Stimulated activated CD4-positive, alpha-beta T cell treated with anti-CD3 and anti-CD28 coated beads, Interleukin-12 subunit alpha, Interleukin-12 subunit beta, amount 100 ng/mL, for 4 hours (primary cell): ENCODE measurements around the gene LDLRAD2.
A peak's percentile ranks its signal among the peaks of the same experiment; 100 is the strongest.
"Not testable (repeated sequence)": the region's sequence is repeated elsewhere in the genome, so short reads cannot be mapped to it uniquely, and the experiment has no call there.

Experiments
- DNase-seq: peaks from one replicate; pipeline ENCODE4 v3.0.0-alpha.2; 2020

Gene LDLRAD2

GRCh38 chr1:21783679-21784603, 28.1 kb upstream of the LDLRAD2 start:
- no peak for DNase-seq

- not testable (repeated sequence) for DNase-seq
Measured at GRCh38 chr1:21785764-21786163, 26.3 kb upstream of the LDLRAD2 start.

- DNase-seq, result no peak
Measured at GRCh38 chr1:21786640-21787039, 25.4 kb upstream of the LDLRAD2 start.

GRCh38 chr1:21793104-21793503, 19.0 kb upstream of the LDLRAD2 start:
- DNase-seq, result no peak

- DNase-seq, result no peak
Measured at GRCh38 chr1:21794656-21795055, 17.4 kb upstream of the LDLRAD2 start.

- no peak for DNase-seq
Measured at GRCh38 chr1:21795075-21795474, 17.0 kb upstream of the LDLRAD2 start.

DNA sequence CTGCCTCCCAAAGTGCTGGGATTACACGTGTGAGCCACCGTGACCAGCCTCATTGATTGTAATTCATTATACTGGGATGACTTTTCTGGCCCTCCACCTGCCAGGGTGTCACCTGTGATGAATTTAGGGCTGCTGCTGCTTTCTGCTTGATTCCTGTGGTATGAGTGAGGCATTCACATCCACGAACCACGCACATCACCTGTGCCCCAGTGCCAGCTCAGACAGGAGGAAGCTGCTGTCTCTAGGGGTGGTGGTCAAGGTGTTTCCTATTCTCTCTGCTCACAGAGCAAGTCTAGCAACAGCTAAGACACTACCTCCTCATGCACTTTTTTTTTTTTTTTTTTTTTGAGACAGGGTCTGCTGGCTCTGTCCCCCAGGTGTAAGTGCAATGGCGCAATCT, 12.3 kb upstream of the LDLRAD2 start:
- no peak for DNase-seq

GRCh38 chr1:21801100-21801499, 11.0 kb upstream of the LDLRAD2 start:
- DNase-seq, result no peak

- no peak for DNase-seq
Measured at GRCh38 chr1:21804536-21804935, 7.5 kb upstream of the LDLRAD2 start.

GRCh38 chr1:21813542-21813941, 1.5 kb downstream of the LDLRAD2 start:
- no peak for DNase-seq

GRCh38 chr1:21814241-21814918, 2.3 kb downstream of the LDLRAD2 start:
- DNase-seq, result peak; percentile 24

DNA sequence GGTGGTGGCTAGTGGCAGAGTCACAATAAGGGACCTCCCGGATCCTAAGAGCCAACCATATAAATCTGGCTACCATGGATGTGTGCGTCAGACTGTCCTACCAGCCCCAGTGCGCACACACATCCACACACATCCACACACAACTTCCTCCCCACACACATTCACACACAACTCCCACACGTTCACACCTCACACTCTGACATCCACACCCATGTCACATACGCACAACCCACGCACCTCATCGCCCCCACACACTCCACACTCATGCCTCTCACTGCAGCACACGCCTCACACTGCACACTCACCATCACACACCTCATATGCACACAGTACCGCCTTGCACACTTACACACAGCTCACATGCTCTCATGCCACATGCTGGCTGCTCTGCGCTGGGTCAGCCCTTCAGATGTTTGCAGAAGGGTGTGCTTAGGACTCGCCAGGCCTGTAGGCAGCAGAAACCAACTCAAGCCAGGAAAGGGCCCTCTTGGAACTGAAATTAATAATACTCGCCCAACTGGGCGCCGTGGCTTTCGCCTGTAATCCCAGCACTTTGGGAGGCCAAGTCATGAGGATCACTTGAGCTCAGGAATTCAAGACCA, 3.0 kb downstream of the LDLRAD2 start:
- no peak for DNase-seq

DNA sequence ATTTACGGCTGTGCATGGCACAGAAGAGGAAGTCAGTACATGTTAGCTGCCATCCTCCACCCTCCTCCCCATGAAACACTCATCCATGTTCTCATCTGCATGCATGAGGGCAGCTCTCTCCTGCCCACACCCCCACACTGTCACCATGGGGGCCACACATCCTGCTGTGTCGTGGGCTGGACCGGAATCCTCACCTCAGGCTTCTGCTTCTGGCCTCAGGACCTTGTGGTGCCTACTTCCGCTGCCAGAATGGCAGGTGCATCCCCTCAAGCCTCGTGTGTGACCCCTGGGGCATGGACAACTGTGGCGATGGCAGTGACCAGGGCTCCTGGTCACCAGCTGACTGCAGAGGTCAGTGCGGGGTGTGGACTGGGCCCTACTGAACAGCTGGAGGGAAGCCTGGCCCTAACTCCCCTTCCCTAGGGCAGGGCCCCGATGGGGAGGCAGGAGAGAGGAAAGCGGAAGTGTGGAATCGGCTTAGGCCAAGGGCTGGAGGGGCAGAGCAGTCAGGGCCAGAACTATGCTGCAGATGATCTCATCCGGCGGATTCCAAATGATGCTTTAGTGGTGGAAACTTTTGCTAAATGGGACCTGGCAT, 3.8 kb downstream of the LDLRAD2 start:
- DNase-seq, result no peak

DNA sequence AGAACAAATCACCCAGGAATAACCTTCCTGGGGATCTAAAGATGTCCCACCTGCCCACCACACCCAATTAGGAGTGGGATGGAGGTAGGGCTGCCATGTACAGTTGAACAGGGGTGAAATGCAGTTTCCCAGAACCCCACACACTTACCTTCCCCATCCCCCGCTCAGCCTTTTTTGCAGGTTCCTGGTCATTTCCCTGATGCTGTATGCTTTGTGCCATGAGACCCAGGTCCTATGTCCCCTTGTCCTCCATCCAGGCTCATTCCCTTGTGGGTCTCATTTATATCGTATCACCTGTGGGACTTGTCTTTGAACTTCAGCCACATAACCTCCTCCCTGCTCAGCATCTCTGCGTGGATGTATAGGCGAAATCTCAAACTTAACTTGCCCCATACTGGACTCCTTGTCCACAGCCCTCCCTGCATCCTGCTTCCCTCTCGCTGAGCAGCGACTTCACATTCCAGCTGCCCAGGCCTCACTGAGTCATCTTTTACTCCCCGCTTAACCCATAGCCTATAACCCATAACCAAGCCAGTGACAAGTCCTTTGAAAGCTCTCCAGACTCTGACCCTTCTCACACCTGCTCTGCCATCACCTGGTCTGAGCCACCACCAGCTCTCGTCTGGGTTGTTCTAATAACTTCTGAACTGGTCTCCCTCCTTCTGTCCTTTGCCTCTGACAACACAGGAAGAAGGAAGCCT, 4.7 kb downstream of the LDLRAD2 start:
- DNase-seq, result no peak

GRCh38 chr1:21818656-21819055, 6.6 kb downstream of the LDLRAD2 start:
- DNase-seq, result peak; percentile 22

DNA sequence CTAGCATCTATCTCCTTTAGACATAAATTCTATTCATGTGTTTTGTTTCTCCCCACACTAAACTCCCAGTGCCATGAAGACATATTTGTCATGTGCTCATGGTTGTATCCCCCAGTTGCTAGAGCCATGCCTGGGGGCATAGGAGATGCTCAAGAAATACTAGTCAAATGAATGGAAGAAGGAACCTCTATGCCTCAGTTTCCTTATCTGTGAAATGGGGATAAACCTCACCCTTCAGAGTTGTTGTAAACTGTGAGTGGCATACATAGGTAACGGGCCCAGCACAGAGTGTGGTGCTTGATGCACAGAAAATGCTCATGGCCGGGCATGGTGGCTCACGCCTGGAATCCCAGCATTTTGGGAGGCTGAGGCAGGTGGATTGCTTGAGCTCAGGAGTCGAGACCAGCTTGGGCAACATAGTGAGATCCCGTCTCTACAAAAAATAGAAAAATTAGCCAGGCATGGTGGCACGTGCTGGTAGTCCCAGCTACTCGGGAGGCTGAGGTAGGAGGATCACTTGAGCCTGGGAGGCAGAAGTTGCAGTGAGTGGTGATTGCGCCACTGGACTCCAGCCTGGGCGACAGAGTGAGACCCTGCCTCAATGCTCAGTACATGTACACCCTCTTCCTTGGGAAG, 8.7 kb downstream of the LDLRAD2 start:
- DNase-seq, result no peak

DNA sequence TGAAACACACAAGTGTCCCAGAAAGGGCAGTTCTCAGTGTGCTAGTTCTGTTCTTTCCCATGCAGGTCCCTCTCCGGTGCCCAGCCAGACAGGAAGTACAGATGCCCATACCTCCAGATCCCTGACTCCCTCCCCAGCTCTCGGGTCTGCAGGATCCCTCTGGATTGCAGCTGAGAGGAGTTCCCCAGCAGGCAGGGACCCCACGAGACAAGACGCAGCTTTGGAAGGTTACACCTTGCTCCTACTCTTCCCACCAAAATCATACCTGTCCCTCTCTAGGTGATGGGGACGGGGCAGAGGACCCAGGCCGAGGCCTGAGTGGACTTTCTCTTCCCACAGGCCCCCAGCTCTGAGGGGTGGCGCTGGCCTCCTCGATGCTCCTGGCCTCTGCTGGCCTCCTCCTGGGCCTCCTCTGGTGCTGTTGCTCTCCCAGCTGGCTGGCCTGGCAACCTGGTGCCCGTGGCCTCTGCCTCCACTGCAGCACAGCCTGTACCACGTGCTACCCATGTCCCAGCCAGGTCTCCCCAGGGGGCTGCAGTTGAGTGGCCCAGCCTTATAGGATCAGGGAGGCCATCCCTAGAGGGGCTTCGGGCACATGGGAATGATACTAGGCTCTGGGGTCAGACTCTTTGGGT, 9.4 kb downstream of the LDLRAD2 start:
- DNase-seq, result no peak

DNA sequence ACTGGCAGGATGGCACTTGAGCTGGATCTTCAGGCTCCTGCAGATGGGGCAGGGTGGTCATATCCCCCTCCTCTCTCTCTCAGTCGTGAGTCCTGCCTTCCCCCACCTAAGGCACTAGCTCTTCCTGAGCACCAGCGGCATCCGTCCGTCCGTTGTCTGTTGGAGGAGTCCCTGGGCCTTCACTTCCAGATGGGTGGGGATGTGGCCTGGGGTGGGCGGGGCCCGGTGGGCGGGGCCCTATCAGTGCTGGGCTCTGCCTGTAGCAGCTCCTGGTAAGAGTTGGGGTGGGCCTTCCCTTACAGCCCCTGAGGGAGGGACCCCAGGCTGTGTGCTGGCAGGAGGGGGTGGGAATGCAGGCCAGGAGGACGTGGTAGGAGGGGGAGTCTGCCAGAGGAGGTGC, 10.3 kb downstream of the LDLRAD2 start:
- DNase-seq, result no peak

DNA sequence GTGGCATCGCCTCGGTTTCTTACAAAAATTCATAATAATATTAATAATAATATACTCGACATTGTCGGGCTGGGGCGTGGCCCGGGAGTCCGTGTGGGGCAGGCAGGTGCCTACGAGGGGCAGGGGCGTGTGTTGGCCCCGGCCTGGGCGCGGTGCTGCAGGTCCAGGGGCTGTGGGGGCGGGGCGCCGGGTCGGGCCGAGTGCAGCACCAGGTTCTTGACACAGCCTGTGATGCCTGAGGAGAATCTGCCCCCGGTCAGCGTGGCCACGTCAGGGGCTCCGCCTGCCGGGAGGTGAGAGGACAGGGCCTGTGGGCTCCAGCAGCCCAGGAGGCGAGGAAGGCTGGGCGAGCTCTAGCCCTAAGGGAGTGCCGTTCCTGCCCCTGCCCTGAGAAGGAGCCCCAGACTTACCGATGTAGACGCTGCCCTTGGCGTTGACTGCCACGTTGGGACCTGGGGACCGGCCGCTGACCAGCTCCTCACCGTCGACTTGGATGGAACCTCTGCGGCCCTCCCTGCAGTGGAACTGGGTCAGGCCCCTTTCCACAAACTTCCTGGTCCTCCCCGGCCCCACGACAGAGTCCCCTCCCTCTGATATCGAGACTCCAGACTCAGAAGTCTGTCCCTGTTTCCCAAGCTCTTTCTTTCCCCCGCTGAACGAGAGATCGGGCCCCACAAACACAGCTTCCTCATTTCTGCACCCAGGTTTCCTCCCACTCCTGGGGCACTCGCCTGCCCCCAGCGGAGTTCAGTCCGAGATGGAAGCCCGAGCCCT, 11.3 kb downstream of the LDLRAD2 start:
- DNase-seq, result no peak

DNA sequence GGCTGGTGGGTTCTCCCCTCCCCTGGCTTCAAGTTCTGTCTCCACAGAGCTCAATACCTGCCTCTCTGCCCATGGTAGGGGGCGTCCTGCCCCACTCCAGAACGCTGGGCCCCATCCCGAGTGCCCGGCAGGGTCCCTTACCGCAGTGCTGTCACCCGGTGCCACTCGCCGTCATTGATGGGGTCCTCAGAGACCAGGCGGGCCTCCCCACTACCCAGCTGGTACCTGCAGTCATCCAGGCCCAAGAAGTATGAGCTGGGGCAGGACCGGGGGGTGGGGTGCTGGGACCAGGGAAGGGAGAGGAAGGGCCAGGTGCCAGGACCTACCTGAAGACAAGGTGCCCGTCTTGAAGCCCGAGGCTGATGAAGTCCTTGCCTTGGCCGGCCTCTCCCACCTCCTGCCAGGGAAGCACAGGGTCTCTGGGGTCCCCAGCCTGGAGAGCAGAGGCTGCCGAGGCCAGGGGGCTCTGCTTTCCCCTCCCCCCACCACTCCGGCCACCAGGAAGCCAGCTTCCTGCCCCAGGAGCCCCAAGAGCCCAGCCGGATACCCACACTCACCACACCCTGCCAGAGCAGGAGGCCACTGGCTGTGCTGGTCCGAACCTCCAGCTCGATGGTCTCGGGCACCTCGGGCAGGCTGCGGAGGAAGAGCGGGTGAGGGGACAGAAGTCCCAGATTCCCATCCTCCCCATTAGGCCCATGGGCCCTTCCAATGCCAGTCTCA, 12.1 kb downstream of the LDLRAD2 start:
- DNase-seq, result no peak
